Panc1 (cell line): Measurements from ENCODE around the gene TSHZ2.

ENCODE experiments used
- POLR2AphosphoS5 ChIP-seq: IDR thresholded peaks from 2 replicates; pipeline ENCODE4 v1.6.1; 2012; ENCODE audit warnings: mild to moderate bottlenecking, low read depth, low read length, moderate library complexity
- TCF7L2 ChIP-seq: IDR thresholded peaks from 2 replicates; pipeline ENCODE4 v1.6.1; 2011; ENCODE audit warnings: mild to moderate bottlenecking, low read depth, low read length, inconsistent platforms
- TF ChIP-seq, protein P1 (sequence below): fragments of 450-650 bp; IDR thresholded peaks from 2 replicates; pipeline ENCODE4 v1.5.1; 2017; ENCODE audit warnings: mild to moderate bottlenecking
- TF ChIP-seq, protein P2 (sequence below), 2 experiments: IDR thresholded peaks; 2 replicates each; pipeline ENCODE4 v1.6.1; 2011 to 2012; ENCODE audit warnings: low read depth in 2 of 2, control low read depth in 1 of 2, low read length in 1 of 2, mild to moderate bottlenecking in 1 of 2, moderate library complexity in 1 of 2; ENCODE audit not compliant: insufficient read depth in 1 of 2

GRCh38 chr20:52972965-52973819, 1.0 kb downstream of the TSHZ2 start:
- TF ChIP-seq, protein P1, sequence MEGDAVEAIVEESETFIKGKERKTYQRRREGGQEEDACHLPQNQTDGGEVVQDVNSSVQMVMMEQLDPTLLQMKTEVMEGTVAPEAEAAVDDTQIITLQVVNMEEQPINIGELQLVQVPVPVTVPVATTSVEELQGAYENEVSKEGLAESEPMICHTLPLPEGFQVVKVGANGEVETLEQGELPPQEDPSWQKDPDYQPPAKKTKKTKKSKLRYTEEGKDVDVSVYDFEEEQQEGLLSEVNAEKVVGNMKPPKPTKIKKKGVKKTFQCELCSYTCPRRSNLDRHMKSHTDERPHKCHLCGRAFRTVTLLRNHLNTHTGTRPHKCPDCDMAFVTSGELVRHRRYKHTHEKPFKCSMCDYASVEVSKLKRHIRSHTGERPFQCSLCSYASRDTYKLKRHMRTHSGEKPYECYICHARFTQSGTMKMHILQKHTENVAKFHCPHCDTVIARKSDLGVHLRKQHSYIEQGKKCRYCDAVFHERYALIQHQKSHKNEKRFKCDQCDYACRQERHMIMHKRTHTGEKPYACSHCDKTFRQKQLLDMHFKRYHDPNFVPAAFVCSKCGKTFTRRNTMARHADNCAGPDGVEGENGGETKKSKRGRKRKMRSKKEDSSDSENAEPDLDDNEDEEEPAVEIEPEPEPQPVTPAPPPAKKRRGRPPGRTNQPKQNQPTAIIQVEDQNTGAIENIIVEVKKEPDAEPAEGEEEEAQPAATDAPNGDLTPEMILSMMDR: no peak
- TF ChIP-seq POLR2AphosphoS5 (no peak), TCF7L2 (peak; percentile 89)
- TF ChIP-seq, protein P2, sequence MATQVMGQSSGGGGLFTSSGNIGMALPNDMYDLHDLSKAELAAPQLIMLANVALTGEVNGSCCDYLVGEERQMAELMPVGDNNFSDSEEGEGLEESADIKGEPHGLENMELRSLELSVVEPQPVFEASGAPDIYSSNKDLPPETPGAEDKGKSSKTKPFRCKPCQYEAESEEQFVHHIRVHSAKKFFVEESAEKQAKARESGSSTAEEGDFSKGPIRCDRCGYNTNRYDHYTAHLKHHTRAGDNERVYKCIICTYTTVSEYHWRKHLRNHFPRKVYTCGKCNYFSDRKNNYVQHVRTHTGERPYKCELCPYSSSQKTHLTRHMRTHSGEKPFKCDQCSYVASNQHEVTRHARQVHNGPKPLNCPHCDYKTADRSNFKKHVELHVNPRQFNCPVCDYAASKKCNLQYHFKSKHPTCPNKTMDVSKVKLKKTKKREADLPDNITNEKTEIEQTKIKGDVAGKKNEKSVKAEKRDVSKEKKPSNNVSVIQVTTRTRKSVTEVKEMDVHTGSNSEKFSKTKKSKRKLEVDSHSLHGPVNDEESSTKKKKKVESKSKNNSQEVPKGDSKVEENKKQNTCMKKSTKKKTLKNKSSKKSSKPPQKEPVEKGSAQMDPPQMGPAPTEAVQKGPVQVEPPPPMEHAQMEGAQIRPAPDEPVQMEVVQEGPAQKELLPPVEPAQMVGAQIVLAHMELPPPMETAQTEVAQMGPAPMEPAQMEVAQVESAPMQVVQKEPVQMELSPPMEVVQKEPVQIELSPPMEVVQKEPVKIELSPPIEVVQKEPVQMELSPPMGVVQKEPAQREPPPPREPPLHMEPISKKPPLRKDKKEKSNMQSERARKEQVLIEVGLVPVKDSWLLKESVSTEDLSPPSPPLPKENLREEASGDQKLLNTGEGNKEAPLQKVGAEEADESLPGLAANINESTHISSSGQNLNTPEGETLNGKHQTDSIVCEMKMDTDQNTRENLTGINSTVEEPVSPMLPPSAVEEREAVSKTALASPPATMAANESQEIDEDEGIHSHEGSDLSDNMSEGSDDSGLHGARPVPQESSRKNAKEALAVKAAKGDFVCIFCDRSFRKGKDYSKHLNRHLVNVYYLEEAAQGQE (IDR thresholded peaks at IDR 0.05; ENCODE audit: insufficient read depth in 1 of 2, low read depth in 2 of 2, low read length in 1 of 2): no peak
